ENCODE data around the gene TMEM120B. TPM values are rescaled to one million over a fixed set of nuclear protein-coding genes. Genes with fewer than 3 reads are reported as not detected.

The TMEM120B gene
- total RNA-seq, 3 donors from 2014 or later: 5.4 to 8.2 (median 6.1) TPM

DNA sequence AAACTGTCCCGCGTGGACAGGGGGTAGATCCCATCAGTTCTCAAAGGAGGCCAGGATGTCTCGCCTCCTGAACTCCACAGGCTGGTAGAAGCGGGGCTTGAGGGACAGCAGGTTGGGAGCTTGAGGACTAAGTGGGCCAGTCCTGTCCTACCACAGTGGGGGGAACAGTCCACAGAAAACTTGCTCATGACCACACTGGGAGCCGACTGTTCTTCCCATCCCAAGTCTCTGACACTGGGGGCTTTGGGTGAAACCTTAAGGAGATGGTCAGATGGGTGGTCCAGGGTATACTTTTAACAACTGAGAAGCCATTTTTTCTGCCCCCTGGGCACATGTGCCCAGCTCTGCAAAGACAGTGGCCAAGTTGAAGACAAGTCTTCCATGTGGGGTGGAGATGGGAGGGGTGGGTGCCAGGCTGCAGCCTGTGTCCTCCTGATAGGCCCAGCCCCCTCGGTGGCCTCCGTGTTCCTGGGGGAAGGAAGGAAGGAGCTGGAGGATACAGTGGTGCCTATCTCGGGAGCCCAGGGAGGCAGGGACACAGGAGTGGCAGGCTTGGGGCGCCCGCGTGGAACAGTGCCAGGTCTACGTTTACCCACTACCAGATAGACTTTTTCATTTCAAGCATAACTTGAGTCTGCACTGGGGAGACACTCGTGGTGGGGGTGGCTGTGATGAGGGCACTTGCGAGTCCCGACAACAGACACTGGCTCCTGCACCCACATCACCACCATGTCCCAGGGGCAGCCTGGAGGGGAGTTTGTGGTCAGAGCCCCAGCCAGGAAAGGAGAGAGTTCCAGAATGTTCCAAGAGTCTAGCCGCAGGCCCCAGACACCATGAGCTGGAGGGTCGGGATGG lies 66.2 kb downstream of the TMEM120B start:
- H3K27me3 ChIP-seq: no peaks in the 10 kb centered on the region
- no peak overlapping the region for H3K27ac ChIP-seq
- TF ChIP-seq POLR2A (IDR thresholded peaks at IDR 0.05) (no peak), POLR2AphosphoS5 (IDR thresholded peaks at IDR 0.05) (no peak)
- TF ChIP-seq, protein P1, sequence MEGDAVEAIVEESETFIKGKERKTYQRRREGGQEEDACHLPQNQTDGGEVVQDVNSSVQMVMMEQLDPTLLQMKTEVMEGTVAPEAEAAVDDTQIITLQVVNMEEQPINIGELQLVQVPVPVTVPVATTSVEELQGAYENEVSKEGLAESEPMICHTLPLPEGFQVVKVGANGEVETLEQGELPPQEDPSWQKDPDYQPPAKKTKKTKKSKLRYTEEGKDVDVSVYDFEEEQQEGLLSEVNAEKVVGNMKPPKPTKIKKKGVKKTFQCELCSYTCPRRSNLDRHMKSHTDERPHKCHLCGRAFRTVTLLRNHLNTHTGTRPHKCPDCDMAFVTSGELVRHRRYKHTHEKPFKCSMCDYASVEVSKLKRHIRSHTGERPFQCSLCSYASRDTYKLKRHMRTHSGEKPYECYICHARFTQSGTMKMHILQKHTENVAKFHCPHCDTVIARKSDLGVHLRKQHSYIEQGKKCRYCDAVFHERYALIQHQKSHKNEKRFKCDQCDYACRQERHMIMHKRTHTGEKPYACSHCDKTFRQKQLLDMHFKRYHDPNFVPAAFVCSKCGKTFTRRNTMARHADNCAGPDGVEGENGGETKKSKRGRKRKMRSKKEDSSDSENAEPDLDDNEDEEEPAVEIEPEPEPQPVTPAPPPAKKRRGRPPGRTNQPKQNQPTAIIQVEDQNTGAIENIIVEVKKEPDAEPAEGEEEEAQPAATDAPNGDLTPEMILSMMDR (IDR thresholded peaks at IDR 0.05): no peak
- intact Hi-C loops (cut with DNase I; ENCODE audit: low total_unique reads): loop anchor here (10.0 kb wide), 1 partner anchor 74 kb away; no protein-coding TSS in a partner anchor
- H3K9me3 ChIP-seq: no peaks in the 10 kb centered on the region
- H3K36me3 ChIP-seq: no peaks in the 10 kb centered on the region
- no peak for DNase-seq (ENCODE audit: low spot score in 2 of 2)
- H3K4me1 ChIP-seq: no peaks in the 10 kb centered on the region
- H3K4me3 ChIP-seq: no peak overlapping the region

GRCh38 chr12:121779422-121779895 lies 66.9 kb downstream of the TMEM120B start:
- Histone ChIP-seq H3K36me3 (no peaks in the 10 kb centered on the region), H3K4me3 (no peak overlapping the region), H3K27ac (no peak overlapping the region), H3K9me3 (no peaks in the 10 kb centered on the region), H3K4me1 (no peaks in the 10 kb centered on the region), H3K27me3 (no peaks in the 10 kb centered on the region)
- TF ChIP-seq, protein P1 (IDR thresholded peaks at IDR 0.05): no peak
- no peak for TF ChIP-seq POLR2AphosphoS5 (IDR thresholded peaks at IDR 0.05)
- no peak for TF ChIP-seq POLR2A (IDR thresholded peaks at IDR 0.05)
- DNase-seq (ENCODE audit: low spot score in 2 of 2): no peak
- intact Hi-C loops (cut with DNase I; ENCODE audit: low total_unique reads): loop anchor here (10.0 kb wide), 1 partner anchor 75 kb away; no protein-coding TSS in a partner anchor

GRCh38 chr12:121780429-121780828 lies 67.9 kb downstream of the TMEM120B start:
- H3K27ac ChIP-seq: no peak overlapping the region
- no peaks in the 10 kb centered on the region for H3K4me1 ChIP-seq
- H3K4me3 ChIP-seq: no peak overlapping the region
- intact Hi-C loops (cut with DNase I; ENCODE audit: low total_unique reads): no loop called here
- H3K27me3 ChIP-seq: no peaks in the 10 kb centered on the region
- no peak for DNase-seq (ENCODE audit: low spot score in 2 of 2)
- H3K36me3 ChIP-seq: no peaks in the 10 kb centered on the region
- TF ChIP-seq POLR2AphosphoS5 (IDR thresholded peaks at IDR 0.05) (no peak), POLR2A (IDR thresholded peaks at IDR 0.05) (no peak)
- TF ChIP-seq, protein P1 (IDR thresholded peaks at IDR 0.05): no peak
- no peaks in the 10 kb centered on the region for H3K9me3 ChIP-seq

- no peaks in the 10 kb centered on the region for H3K36me3 ChIP-seq
- H3K4me1 ChIP-seq: no peaks in the 10 kb centered on the region
- intact Hi-C loops (cut with DNase I; ENCODE audit: low total_unique reads): no loop called here
- no peaks in the 10 kb centered on the region for H3K27me3 ChIP-seq
- TF ChIP-seq, protein P1 (IDR thresholded peaks at IDR 0.05): no peak
- TF ChIP-seq POLR2A (IDR thresholded peaks at IDR 0.05): no peak
- TF ChIP-seq POLR2AphosphoS5 (IDR thresholded peaks at IDR 0.05): no peak
- no peaks in the 10 kb centered on the region for H3K9me3 ChIP-seq
- DNase-seq (ENCODE audit: low spot score in 2 of 2): no peak
- H3K27ac ChIP-seq: peak overlapping the region in 1 of 2 donors; percentile 71
- no peak overlapping the region for H3K4me3 ChIP-seq
These were observed 69.0 kb downstream of the TMEM120B start for GRCh38 chr12:121781484-121781997.

All from breast epithelium (tissue), 4 donors.